Stimulated activated memory B cell treated with anti-CD40 and anti-IgM and Interleukin-4, amounts not matched to agents 10 μg/mL and 1 μg/mL and 100 μg/mL, for 72 hours (primary cell): ENCODE data around the gene SEMA5A.

ENCODE experiments used
- ATAC-seq: fragments of 150-1000 bp; cut with Tn5 transposase; 2 replicates; pipeline ENCODE4 v1.10.0; 2021
- H3K27ac Mint-ChIP-seq: one replicate; pipeline ENCODE4 v1.8.0; 2022; ENCODE audit warnings: mild to moderate bottlenecking, mixed read lengths
- H3K27me3 Mint-ChIP-seq: one replicate; pipeline ENCODE4 v1.8.0; 2022; ENCODE audit warnings: mixed read lengths
- H3K36me3 Mint-ChIP-seq: one replicate; pipeline ENCODE4 v1.8.0; 2022; ENCODE audit warnings: mixed read lengths
- H3K4me1 Mint-ChIP-seq: one replicate; pipeline ENCODE4 v1.8.0; 2022; ENCODE audit warnings: mixed read lengths
- H3K4me3 Mint-ChIP-seq: one replicate; pipeline ENCODE4 v1.8.0; 2022; ENCODE audit warnings: mild to moderate bottlenecking, moderate library complexity, mixed read lengths
- H3K9me3 Mint-ChIP-seq: one replicate; pipeline ENCODE4 v1.8.0; 2022; ENCODE audit warnings: mixed read lengths

SEMA5A gene

DNA sequence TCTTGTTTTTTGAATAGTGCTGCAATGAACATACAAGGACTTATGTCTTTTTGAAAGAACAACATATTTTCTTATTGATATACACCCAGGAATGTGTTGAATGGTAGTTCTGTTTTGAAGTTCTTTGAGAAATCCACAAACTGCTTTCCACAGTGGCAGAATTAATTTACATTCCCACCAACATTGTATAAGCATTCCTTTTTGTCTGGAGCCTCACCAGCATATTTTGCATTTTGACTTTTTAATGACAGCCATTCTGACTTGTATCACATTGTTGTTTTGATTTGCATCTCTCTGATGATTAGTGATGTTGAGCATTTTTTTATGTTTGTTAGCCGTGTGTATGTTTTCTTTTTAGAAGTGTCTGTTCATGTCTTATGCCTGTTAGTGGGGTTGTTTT is 524.9 kb downstream of the SEMA5A start:
- no peak overlapping the region for H3K27ac Mint-ChIP-seq
- H3K4me1 Mint-ChIP-seq: no peaks in the 10 kb centered on the region
- H3K36me3 Mint-ChIP-seq: peaks cover 5% of the 10 kb centered on the region
- no peak overlapping the region for H3K4me3 Mint-ChIP-seq
- no peaks in the 10 kb centered on the region for H3K27me3 Mint-ChIP-seq
- ATAC-seq: no peak
- peaks cover 18% of the 10 kb centered on the region for H3K9me3 Mint-ChIP-seq

GRCh38 chr5:9015937-9016270 is 530.0 kb downstream of the SEMA5A start:
- Mint-ChIP-seq H3K4me1 (no peaks in the 10 kb centered on the region), H3K9me3 (peaks cover 3% of the 10 kb centered on the region), H3K4me3 (no peak overlapping the region), H3K27ac (no peak overlapping the region), H3K36me3 (no peaks in the 10 kb centered on the region), H3K27me3 (no peaks in the 10 kb centered on the region)
- no peak for ATAC-seq

GRCh38 chr5:9015260-9015936 is 530.5 kb downstream of the SEMA5A start:
- Mint-ChIP-seq H3K9me3 (peaks cover under 1% of the 10 kb centered on the region), H3K4me1 (no peaks in the 10 kb centered on the region), H3K27me3 (no peaks in the 10 kb centered on the region), H3K36me3 (no peaks in the 10 kb centered on the region), H3K4me3 (no peak overlapping the region), H3K27ac (no peak overlapping the region)
- ATAC-seq: no peak

DNA sequence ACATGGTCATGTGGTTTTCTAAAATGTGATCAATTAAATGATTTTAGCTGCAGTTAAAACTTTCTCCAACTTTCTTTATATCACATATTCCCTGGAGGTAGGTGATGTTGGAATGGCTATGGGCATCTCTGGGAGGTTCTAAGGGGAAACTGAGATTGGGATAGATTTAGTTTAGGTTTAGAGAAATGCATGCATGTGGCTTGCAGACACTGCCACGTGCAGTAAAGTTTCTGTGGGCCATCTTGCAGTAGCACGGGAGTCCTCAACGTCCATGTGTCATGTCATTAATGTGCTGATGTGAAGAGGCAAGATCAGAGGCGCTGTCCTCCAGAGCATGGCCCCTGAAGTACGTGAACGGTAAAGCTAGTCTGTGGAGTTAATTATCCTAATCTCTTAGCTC is 532.7 kb downstream of the SEMA5A start:
- Mint-ChIP-seq H3K27me3 (peaks cover 7% of the 10 kb centered on the region), H3K36me3 (no peaks in the 10 kb centered on the region), H3K4me1 (no peaks in the 10 kb centered on the region), H3K27ac (no peak overlapping the region), H3K9me3 (peaks cover 6% of the 10 kb centered on the region), H3K4me3 (no peak overlapping the region)
- ATAC-seq: no peak

GRCh38 chr5:9009931-9010651 is 535.8 kb downstream of the SEMA5A start:
- H3K27me3 Mint-ChIP-seq: peaks cover 8% of the 10 kb centered on the region

DNA sequence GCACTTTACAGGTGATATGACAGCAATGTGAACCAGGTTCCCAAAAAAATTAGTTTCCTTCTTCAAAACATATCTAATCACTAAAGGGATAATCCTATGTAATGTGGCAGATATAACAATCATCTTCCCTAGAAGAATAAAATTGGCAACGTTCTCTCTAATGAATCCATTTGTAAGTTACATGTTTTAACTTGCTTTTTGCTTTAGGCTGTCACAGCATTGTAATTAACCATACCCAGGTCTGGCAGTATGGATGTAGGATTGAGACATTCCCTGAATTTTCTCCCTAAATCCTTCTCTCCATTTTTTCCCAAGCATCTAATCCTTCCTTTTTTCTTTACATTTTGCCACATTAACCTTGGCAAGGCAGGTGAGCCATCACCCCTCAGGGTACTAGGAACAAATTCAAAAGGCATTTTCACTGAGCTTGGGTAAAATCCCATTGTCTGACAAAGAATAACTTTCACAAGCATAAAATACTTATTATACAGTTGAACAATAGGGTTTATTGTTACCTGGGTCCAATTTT is 548.3 kb downstream of the SEMA5A start:
- H3K9me3 Mint-ChIP-seq: peaks cover 4% of the 10 kb centered on the region
- H3K4me3 Mint-ChIP-seq: no peak overlapping the region
- H3K27me3 Mint-ChIP-seq: no peaks in the 10 kb centered on the region
- no peak overlapping the region for H3K27ac Mint-ChIP-seq
- no peaks in the 10 kb centered on the region for H3K4me1 Mint-ChIP-seq
- H3K36me3 Mint-ChIP-seq: no peaks in the 10 kb centered on the region
- no peak for ATAC-seq

More at GRCh38 chr5:9009931-9010651, 535.8 kb downstream of the SEMA5A start:
- Mint-ChIP-seq H3K4me1 (no peaks in the 10 kb centered on the region), H3K27ac (no peak overlapping the region), H3K9me3 (peaks cover 13% of the 10 kb centered on the region), H3K4me3 (no peak overlapping the region), H3K36me3 (no peaks in the 10 kb centered on the region)
- no peak for ATAC-seq

DNA sequence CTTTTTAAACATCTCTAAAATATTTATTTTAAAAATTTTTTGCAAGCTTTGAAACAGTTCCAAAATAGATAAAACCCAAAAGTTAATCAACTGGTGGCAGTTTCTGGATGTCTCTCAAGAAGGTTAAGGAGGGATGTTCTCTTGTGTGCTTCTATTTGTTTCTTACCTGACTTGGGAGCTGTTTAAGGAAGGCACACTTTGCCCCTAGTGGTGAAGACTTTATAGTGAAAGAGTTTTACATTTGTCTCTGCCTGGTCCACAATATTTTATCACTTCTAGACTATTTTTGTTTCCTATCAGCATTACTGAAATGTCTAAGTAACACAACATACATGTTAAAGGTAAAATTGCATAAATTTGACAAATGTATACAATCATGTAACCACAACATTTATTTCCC is 552.8 kb downstream of the SEMA5A start:
- Mint-ChIP-seq H3K36me3 (no peaks in the 10 kb centered on the region), H3K4me3 (no peak overlapping the region), H3K27ac (no peak overlapping the region), H3K4me1 (no peaks in the 10 kb centered on the region), H3K9me3 (peaks cover 7% of the 10 kb centered on the region), H3K27me3 (no peaks in the 10 kb centered on the region)
- no peak for ATAC-seq
